HepG2 (cell line): ENCODE data around the gene EGF.

Source experiments
- CAMTA2 ChIP-seq: sonication (generic); formaldehyde crosslinking; IDR thresholded peaks from 2 replicates; pipeline ENCODE4 v1.4.0; 2020; ENCODE audit warnings: mild to moderate bottlenecking, missing genetic modification reagents, borderline replicate concordance
- CTCF ChIP-seq: sonication (generic); formaldehyde crosslinking; IDR thresholded peaks from 2 replicates; pipeline ENCODE4 v1.5.0; 2020; ENCODE audit warnings: mild to moderate bottlenecking, missing genetic modification reagents, moderate library complexity
- EP300 ChIP-seq, 3 experiments: sonication (generic) in 1 of 3; formaldehyde crosslinking in 1 of 3; IDR thresholded peaks; 2 replicates each; pipeline versions ENCODE4 v1.5.1 to v1.6.1; 2011 to 2020; ENCODE audit warnings: low read depth in 2 of 3, low read length in 2 of 3, borderline replicate concordance in 1 of 3, improper control_type of control experiment in 1 of 3, mild to moderate bottlenecking in 1 of 3, missing genetic modification reagents in 1 of 3, moderate library complexity in 1 of 3
- HDAC2 ChIP-seq: sonication (generic); formaldehyde crosslinking; IDR thresholded peaks from 2 replicates; pipeline ENCODE4 v1.4.0; 2020; ENCODE audit warnings: missing genetic modification reagents
- NONO ChIP-seq, 2 experiments: fragments of 450-650 bp in 1 of 2; sonication (generic) in 1 of 2; formaldehyde crosslinking in 1 of 2; IDR thresholded peaks in 1 of 2; conservative IDR thresholded peaks in 1 of 2; 2 replicates each; pipeline versions ENCODE4 v1.6.1 to v1.8.0; 2017 to 2022; ENCODE audit warnings: mild to moderate bottlenecking in 1 of 2, missing genetic modification reagents in 1 of 2, moderate library complexity in 1 of 2
- PAF1 ChIP-seq: IDR thresholded peaks from 2 replicates; pipeline ENCODE4 v1.6.1; 2016; ENCODE audit warnings: missing genetic modification reagents, missing compliant biosample characterization
- RFX1 ChIP-seq: fragments of 450-650 bp; IDR thresholded peaks from 2 replicates; pipeline ENCODE4 v1.6.1; 2017
- SIN3A ChIP-seq: IDR thresholded peaks from 2 replicates; pipeline ENCODE4 v1.6.1; 2011; ENCODE audit warnings: low read depth, mild to moderate bottlenecking, control low read depth, low read length, borderline replicate concordance
- SMC3 ChIP-seq: IDR thresholded peaks from 2 replicates; pipeline ENCODE4 v1.6.1; 2011; ENCODE audit warnings: low read length, improper control_type of control experiment
- SP1 ChIP-seq, 2 experiments: fragments of 450-650 bp in 1 of 2; sonication (generic) in 1 of 2; formaldehyde crosslinking in 1 of 2; IDR thresholded peaks; 2 replicates each; pipeline versions ENCODE4 v1.4.0 to v1.6.1; 2016 to 2020; ENCODE audit warnings: missing genetic modification reagents in 1 of 2
- TOE1 ChIP-seq: sonication (generic); formaldehyde crosslinking; IDR thresholded peaks from 2 replicates; pipeline ENCODE4 v1.4.0; 2020; ENCODE audit warnings: mild to moderate bottlenecking, missing genetic modification reagents
- ZKSCAN1 ChIP-seq: fragments of 150-350 bp; IDR thresholded peaks from 2 replicates; pipeline ENCODE4 v1.6.1; 2014; ENCODE audit warnings: low read length
- ZNF263 ChIP-seq: sonication (generic); formaldehyde crosslinking; IDR thresholded peaks from 2 replicates; pipeline ENCODE4 v1.4.0; 2020; ENCODE audit warnings: missing genetic modification reagents

- no peak for TF ChIP-seq RFX1
- no peak for TF ChIP-seq NONO (IDR thresholded peaks at IDR 0.05)
- no peak for TF ChIP-seq NONO (CRISPR knock-in tag; conservative IDR thresholded peaks at IDR 0.05)
- no peak for TF ChIP-seq ZNF263
- TF ChIP-seq SIN3A, result no peak
- TF ChIP-seq SMC3, result no peak
- TF ChIP-seq SP1 (IDR thresholded peaks at IDR 0.05), result no peak
- TF ChIP-seq SP1 (CRISPR knock-in tag; IDR thresholded peaks at IDR 0.05), result no peak
- TF ChIP-seq HDAC2 (CRISPR knock-in tag), result no peak
- no peak for TF ChIP-seq CAMTA2 (CRISPR knock-in tag)
- TF ChIP-seq CTCF, result no peak
- no peak for TF ChIP-seq PAF1 (CRISPR knock-in tag)
- TF ChIP-seq ZKSCAN1, result no peak
- no peak for TF ChIP-seq EP300 (IDR thresholded peaks at IDR 0.05; ENCODE audit: low read depth in 2 of 2, low read length in 2 of 2)
- no peak for TF ChIP-seq EP300 (CRISPR knock-in tag; IDR thresholded peaks at IDR 0.05; ENCODE audit: borderline replicate concordance)
- TF ChIP-seq TOE1 (CRISPR knock-in tag), result no peak
Measured at GRCh38 chr4:110025718-110026117, 113.0 kb downstream of the EGF start.
